Lower lobe of right lung (tissue), 2 donors: ENCODE data around the gene TNFRSF21. TPM values are rescaled to one million over a fixed set of nuclear protein-coding genes. Genes with fewer than 3 reads are reported as not detected.
"Not testable (repeated sequence)": the region's sequence is repeated elsewhere in the genome, so short reads cannot be mapped to it uniquely, and the experiment has no call there.

Experiments
- ATAC-seq, 2 donors: fragments of 200-7000 bp; cut with Tn5 transposase; one replicate each; pipeline ENCODE4 v1.9.1; 2020 to 2022; ENCODE audit warnings: mild to moderate bottlenecking in 2 of 2, moderate library complexity in 2 of 2
- DNase-seq: peaks from one replicate; pipeline ENCODE4 v3.0.0-alpha.2; 2020
- H3K27ac ChIP-seq: fragments of 200-600 bp; one replicate; pipeline ENCODE4 v1.8.0; 2022
- H3K27me3 ChIP-seq: fragments of 200-600 bp; one replicate; pipeline ENCODE4 v1.8.0; 2022; ENCODE audit warnings: low read depth
- H3K36me3 ChIP-seq: fragments of 200-600 bp; one replicate; pipeline ENCODE4 v1.8.0; 2022; ENCODE audit warnings: mild to moderate bottlenecking
- H3K4me1 ChIP-seq: fragments of 200-600 bp; one replicate; pipeline ENCODE4 v1.8.0; 2022
- H3K4me3 ChIP-seq: fragments of 200-600 bp; one replicate; pipeline ENCODE4 v1.8.0; 2022; ENCODE audit warnings: mild to moderate bottlenecking
- H3K9me3 ChIP-seq: fragments of 200-600 bp; one replicate; pipeline ENCODE4 v1.8.0; 2022
- CTCF ChIP-seq: fragments of 200-600 bp; IDR thresholded peaks from one replicate; pipeline ENCODE4 v1.8.0; 2022; ENCODE audit warnings: antibody characterized with exemption, mild to moderate bottlenecking
- intact Hi-C: fragments of 100-400 bp; cut with DNase I; formaldehyde crosslinking; loops from one replicate; pipeline ENCODE4 v1.11.0; 2022
- total RNA-seq: library from RNA; stranded (reverse); fragmentation: NEBNext Ultra II Directional; extraction: Animal tissue kit (Norgen Biotek cat#: 25700); gene quantifications from one replicate; pipeline ENCODE4 v1.2.1, GENCODE V29; 2021
- donor health status: DM: no; HTN: yes; CAD: no; lungs with severe emphysema.

TNFRSF21 gene
- total RNA-seq, 1 donor from 2014 or later: 21.7 TPM

DNA sequence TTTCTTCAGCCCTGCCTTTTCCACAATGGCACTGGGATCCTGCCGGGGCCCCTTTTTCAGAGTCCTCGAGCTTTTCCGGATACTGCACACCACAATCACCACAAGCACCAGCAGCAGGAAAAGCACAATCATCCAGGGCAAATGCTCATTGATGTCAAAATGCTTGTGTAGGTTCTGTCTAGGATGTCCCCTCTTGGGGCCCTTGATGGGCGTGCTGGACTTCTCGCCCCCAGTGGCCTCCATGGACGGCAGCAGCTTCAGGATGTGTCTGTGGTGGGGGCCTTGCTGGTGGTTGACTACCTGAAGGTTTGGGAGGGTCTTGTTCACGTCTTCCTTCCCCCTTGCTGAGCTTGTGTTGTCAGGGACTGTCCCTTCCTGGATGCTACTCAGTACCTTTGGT lies 25.7 kb downstream of the TNFRSF21 start:
- H3K36me3 ChIP-seq: peaks cover 15% of the 10 kb centered on the region
- no peak for TF ChIP-seq CTCF
- ATAC-seq: no peak
- no peak overlapping the region for H3K4me3 ChIP-seq
- no peaks in the 10 kb centered on the region for H3K9me3 ChIP-seq
- no peaks in the 10 kb centered on the region for H3K4me1 ChIP-seq
- H3K27me3 ChIP-seq: no peaks in the 10 kb centered on the region
- H3K27ac ChIP-seq: no peak overlapping the region
- DNase-seq: no peak
- intact Hi-C loops: no loop called here

DNA sequence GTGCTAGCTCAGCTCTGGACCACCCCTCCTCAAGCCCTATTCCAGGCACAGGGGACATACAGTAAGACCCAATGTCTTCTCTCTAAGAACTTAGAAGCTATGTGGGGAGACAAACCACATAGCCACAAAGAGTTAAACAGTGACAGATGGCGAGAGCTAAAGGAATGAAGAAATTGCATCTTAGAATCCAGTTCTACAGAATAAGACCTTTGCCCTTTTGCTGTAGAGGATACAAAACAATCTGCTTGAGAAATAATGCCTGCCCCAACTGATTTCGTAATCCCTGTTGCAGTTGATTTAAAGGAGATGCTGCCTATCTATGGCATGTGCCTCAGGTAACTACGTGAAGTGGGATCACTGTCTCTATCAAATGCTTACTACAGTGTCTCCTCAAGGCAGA lies 31.2 kb downstream of the TNFRSF21 start:
- intact Hi-C loops: no loop called here
- no peak for ATAC-seq

DNA sequence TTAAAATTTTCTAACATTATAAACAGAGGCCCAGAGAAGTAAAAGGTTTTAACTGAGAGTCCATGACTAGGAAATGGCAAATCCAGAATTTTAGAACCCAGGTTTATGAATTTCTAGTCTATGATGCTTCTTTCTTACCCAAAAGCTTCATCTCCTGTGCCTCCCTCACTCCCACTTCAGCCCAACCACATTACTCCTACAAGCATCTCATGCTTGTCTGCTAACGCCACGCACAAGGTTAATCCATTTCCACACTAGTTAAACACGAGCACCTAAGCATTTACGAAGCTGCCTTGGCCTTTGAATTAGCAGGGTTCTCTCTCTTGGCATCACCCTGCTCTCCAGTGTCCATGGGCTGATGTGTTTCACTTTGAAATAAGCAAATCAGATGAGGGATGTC lies 32.0 kb downstream of the TNFRSF21 start:
- no peaks in the 10 kb centered on the region for H3K27me3 ChIP-seq
- H3K36me3 ChIP-seq: no peaks in the 10 kb centered on the region
- no peaks in the 10 kb centered on the region for H3K9me3 ChIP-seq
- ATAC-seq (no peak), DNase-seq (no peak)
- no peak for TF ChIP-seq CTCF
- no peak overlapping the region for H3K4me3 ChIP-seq
- H3K27ac ChIP-seq: no peak overlapping the region
- intact Hi-C loops: no loop called here
- H3K4me1 ChIP-seq: no peaks in the 10 kb centered on the region

More for the DNA sequence above, 31.2 kb downstream of the TNFRSF21 start:
- no peak for TF ChIP-seq CTCF
- H3K4me1 ChIP-seq: no peaks in the 10 kb centered on the region
- H3K36me3 ChIP-seq: peaks cover 4% of the 10 kb centered on the region
- H3K27ac ChIP-seq: no peak overlapping the region
- no peaks in the 10 kb centered on the region for H3K27me3 ChIP-seq
- H3K9me3 ChIP-seq: no peaks in the 10 kb centered on the region
- H3K4me3 ChIP-seq: no peak overlapping the region
- DNase-seq: no peak

DNA sequence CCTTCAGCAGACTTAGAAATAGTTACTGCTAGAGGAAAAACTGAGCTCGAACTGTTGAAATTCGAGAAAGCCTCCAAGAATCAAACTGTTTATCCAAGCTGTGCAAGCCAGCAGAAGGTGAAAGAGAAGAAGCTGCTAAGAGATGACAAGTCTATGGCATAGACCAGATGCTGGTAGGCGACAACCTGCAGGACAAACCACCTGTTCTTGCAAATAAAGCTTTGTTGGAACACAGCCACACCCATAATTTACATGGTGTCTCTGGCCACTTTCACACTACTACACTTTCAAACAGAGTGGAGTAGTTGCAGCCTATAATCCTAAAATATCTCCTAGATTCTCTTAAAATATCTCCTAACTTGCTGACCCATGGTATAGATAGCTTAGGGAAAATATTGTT lies 33.3 kb downstream of the TNFRSF21 start:
- no peak overlapping the region for H3K4me3 ChIP-seq
- no peak for TF ChIP-seq CTCF
- no peaks in the 10 kb centered on the region for H3K9me3 ChIP-seq
- no peaks in the 10 kb centered on the region for H3K36me3 ChIP-seq
- no peaks in the 10 kb centered on the region for H3K4me1 ChIP-seq
- H3K27ac ChIP-seq: no peak overlapping the region
- no peaks in the 10 kb centered on the region for H3K27me3 ChIP-seq
- intact Hi-C loops: no loop called here
- ATAC-seq: no peak
- DNase-seq: no peak

DNA sequence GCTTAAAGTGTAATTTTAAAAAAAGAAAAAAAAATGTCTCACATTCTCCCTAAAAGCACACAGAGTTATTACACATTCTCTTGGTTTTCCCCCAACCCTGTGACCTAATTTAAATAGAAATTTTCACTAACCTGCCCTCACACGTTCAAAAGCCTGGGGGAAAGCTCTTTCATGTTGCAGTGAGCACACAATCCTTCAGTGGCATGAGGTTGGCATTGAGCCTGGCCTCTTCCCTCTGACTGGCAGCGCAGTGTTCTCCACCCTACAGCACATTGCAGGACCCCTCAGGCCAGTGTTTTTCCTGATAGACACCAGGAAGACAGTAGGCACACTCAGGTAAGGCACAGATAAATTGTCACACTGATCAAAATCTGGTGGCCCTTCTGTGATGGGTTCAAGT lies 34.1 kb downstream of the TNFRSF21 start:
- Histone ChIP-seq H3K4me3 (no peak overlapping the region), H3K36me3 (no peaks in the 10 kb centered on the region), H3K27me3 (no peaks in the 10 kb centered on the region), H3K4me1 (no peaks in the 10 kb centered on the region), H3K27ac (no peak overlapping the region), H3K9me3 (no peaks in the 10 kb centered on the region)
- TF ChIP-seq CTCF: no peak
- no peak for ATAC-seq
- intact Hi-C loops: no loop called here
- no peak for DNase-seq

DNA sequence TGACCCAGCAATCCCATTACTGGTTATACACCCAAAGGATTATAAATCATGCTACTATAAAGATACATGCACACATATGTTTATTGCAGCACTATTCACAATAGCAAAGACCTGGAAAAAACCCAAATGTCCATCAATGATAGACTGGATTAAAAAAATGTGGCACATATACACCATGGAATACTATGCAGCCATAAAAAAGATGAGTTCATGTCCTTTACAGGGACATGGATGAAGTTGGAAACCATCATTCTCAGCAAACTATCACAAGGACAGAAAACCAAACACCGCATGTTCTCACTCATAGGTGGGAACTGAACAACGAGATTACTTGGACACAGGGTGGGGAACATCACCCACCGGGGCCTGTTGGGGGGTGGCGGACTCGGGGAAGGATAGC lies 34.6 kb downstream of the TNFRSF21 start:
- H3K4me3 ChIP-seq, ATAC-seq, DNase-seq, H3K9me3 ChIP-seq, H3K27me3 ChIP-seq, H3K36me3 ChIP-seq, intact Hi-C loops, H3K27ac ChIP-seq, H3K4me1 ChIP-seq: not testable (repeated sequence)
